ENCODE data around the gene DUS2.

DNA sequence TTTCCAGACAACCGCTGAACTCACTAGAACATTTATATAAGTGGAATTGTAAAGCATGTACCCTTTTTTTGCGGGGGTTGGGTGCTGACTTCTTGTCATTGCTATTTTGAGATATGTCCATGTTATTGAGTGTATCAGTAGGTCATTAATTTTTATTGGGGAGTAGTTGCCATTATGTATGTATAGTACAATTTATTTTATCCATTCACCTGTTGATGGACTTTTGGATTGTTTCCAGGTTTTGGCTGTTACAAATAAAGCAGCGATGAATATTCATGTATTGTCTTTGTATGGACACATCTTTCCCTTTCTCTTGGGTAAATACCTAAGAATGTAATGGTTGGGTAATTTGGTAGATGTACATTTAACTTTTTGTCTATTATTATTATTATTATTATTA is 74.8 kb downstream of the DUS2 start:
- TF ChIP-seq POLR2A (IDR thresholded peaks at IDR 0.05) (no peak), EP300 (IDR thresholded peaks at IDR 0.05) (no peak), POLR2AphosphoS5 (IDR thresholded peaks at IDR 0.05) (no peak)
- TF ChIP-seq, protein P1, sequence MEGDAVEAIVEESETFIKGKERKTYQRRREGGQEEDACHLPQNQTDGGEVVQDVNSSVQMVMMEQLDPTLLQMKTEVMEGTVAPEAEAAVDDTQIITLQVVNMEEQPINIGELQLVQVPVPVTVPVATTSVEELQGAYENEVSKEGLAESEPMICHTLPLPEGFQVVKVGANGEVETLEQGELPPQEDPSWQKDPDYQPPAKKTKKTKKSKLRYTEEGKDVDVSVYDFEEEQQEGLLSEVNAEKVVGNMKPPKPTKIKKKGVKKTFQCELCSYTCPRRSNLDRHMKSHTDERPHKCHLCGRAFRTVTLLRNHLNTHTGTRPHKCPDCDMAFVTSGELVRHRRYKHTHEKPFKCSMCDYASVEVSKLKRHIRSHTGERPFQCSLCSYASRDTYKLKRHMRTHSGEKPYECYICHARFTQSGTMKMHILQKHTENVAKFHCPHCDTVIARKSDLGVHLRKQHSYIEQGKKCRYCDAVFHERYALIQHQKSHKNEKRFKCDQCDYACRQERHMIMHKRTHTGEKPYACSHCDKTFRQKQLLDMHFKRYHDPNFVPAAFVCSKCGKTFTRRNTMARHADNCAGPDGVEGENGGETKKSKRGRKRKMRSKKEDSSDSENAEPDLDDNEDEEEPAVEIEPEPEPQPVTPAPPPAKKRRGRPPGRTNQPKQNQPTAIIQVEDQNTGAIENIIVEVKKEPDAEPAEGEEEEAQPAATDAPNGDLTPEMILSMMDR (IDR thresholded peaks at IDR 0.05), result no peak

Measured in stomach (tissue), 4 donors.